ENCODE data around the gene MANSC4. TPM values are rescaled to one million over a fixed set of nuclear protein-coding genes. Genes with fewer than 3 reads are reported as not detected.

Gene MANSC4
- total RNA-seq, 1 donor from 2014 or later, result not detected

GRCh38 chr12:27769142-27769673, 10.8 kb downstream of the MANSC4 start:
- Histone ChIP-seq H3K27me3 (ENCODE audit: control insufficient read depth, insufficient read depth, low read length) (no peaks in the 10 kb centered on the region), H3K4me3 (ENCODE audit: low read depth, low read length) (no peak overlapping the region), H3K36me3 (ENCODE audit: control insufficient read depth, insufficient read depth, low read length) (no peaks in the 10 kb centered on the region)
- DNase-seq (ENCODE audit: low read depth), result no peak
- TF ChIP-seq CTCF (IDR thresholded peaks at IDR 0.05; ENCODE audit: insufficient read depth, low read length, poor library complexity, severe bottlenecking), result no peak

GRCh38 chr12:27766587-27766986, 13.4 kb downstream of the MANSC4 start:
- DNase-seq (ENCODE audit: low read depth), result no peak
- no peak overlapping the region for H3K4me3 ChIP-seq (ENCODE audit: low read depth, low read length)

GRCh38 chr12:27762757-27763156, 17.3 kb downstream of the MANSC4 start:
- no peak for DNase-seq (ENCODE audit: low read depth)
- Histone ChIP-seq H3K4me3 (ENCODE audit: low read depth, low read length) (no peak overlapping the region), H3K27me3 (ENCODE audit: control insufficient read depth, insufficient read depth, low read length) (no peaks in the 10 kb centered on the region), H3K36me3 (ENCODE audit: control insufficient read depth, insufficient read depth, low read length) (no peaks in the 10 kb centered on the region)
- no peak for TF ChIP-seq CTCF (IDR thresholded peaks at IDR 0.05; ENCODE audit: insufficient read depth, low read length, poor library complexity, severe bottlenecking)

More at GRCh38 chr12:27766587-27766986, 13.4 kb downstream of the MANSC4 start:
- Histone ChIP-seq H3K27me3 (ENCODE audit: control insufficient read depth, insufficient read depth, low read length) (no peaks in the 10 kb centered on the region), H3K36me3 (ENCODE audit: control insufficient read depth, insufficient read depth, low read length) (no peaks in the 10 kb centered on the region)
- no peak for TF ChIP-seq CTCF (IDR thresholded peaks at IDR 0.05; ENCODE audit: insufficient read depth, low read length, poor library complexity, severe bottlenecking)

- Histone ChIP-seq H3K4me3 (ENCODE audit: low read depth, low read length) (no peak overlapping the region), H3K36me3 (ENCODE audit: control insufficient read depth, insufficient read depth, low read length) (no peaks in the 10 kb centered on the region), H3K27me3 (ENCODE audit: control insufficient read depth, insufficient read depth, low read length) (no peaks in the 10 kb centered on the region)
- no peak for DNase-seq (ENCODE audit: low read depth)
- TF ChIP-seq CTCF (IDR thresholded peaks at IDR 0.05; ENCODE audit: insufficient read depth, low read length, poor library complexity, severe bottlenecking), result no peak
Measured at GRCh38 chr12:27756670-27757195, 23.3 kb downstream of the MANSC4 start.

- no peak for TF ChIP-seq CTCF (IDR thresholded peaks at IDR 0.05; ENCODE audit: insufficient read depth, low read length, poor library complexity, severe bottlenecking)
Measured at GRCh38 chr12:27754795-27755194, 25.2 kb downstream of the MANSC4 start.

More at GRCh38 chr12:27754795-27755194, 25.2 kb downstream of the MANSC4 start:
- Histone ChIP-seq H3K36me3 (ENCODE audit: control insufficient read depth, insufficient read depth, low read length) (no peaks in the 10 kb centered on the region), H3K27me3 (ENCODE audit: control insufficient read depth, insufficient read depth, low read length) (no peaks in the 10 kb centered on the region), H3K4me3 (ENCODE audit: low read depth, low read length) (no peak overlapping the region)
- DNase-seq (ENCODE audit: low read depth), result no peak

Measured in kidney epithelial cell (primary cell).